GM19438 (cell line): ENCODE measurements around the gene CCHCR1.

Source experiments
- ATAC-seq: cut with Tn5 transposase; IDR thresholded peaks from one replicate; pipeline ENCODE4 v1.9.1; 2021; ENCODE audit warnings: low read depth; ENCODE audit not compliant: unreplicated experiment

Gene CCHCR1

DNA sequence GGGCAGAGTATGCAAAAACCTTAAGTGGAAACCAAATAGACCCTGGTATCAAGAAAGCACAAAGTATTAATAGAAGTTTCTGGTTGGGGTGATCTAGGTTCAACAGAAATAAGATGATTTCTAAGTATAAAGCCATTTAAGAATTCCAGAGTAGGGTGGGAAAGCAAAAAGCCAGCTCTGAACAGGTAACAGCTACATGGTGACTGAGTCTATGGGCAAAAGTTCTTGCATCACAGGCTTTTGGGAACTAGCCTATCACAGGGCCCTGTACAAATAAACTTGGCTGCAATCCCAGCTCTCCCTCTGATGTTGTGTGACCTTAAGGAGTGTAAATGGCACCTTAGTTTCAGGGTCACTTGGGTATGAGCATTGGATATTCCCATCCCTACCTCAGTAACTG, 6.3 kb upstream of the CCHCR1 start:
- no peak for ATAC-seq

DNA sequence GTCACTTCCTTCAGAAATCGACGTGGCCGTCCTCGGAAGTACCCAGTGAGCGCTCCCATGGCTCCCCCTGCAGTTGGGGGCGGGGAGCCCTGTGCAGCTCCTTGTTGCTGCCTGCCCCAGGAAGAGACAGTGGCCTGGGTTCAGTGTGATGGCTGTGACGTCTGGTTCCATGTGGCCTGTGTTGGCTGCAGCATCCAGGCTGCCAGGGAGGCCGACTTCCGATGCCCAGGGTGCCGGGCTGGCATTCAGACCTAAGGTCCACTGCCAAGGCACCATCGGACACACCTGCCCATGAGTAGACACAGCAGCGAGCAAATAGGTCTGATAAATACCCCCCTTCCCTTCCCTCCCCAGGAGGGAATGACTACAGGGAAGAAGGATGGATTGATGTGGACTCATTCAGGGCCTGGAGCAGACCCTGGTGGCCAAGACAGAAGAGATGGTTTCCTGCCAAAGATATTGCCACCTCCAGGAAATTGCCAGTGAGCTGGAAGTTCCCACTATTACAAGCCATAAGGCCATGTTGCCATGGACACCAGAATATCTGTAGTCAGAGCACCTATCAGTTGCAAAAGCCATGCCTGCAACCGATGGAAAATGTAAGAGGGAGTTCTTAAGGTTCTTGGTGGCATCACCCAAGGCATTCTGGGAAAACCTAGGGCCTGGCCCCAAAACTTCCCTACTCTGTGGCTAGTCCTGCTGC, 5.0 kb upstream of the CCHCR1 start:
- no peak for ATAC-seq

DNA sequence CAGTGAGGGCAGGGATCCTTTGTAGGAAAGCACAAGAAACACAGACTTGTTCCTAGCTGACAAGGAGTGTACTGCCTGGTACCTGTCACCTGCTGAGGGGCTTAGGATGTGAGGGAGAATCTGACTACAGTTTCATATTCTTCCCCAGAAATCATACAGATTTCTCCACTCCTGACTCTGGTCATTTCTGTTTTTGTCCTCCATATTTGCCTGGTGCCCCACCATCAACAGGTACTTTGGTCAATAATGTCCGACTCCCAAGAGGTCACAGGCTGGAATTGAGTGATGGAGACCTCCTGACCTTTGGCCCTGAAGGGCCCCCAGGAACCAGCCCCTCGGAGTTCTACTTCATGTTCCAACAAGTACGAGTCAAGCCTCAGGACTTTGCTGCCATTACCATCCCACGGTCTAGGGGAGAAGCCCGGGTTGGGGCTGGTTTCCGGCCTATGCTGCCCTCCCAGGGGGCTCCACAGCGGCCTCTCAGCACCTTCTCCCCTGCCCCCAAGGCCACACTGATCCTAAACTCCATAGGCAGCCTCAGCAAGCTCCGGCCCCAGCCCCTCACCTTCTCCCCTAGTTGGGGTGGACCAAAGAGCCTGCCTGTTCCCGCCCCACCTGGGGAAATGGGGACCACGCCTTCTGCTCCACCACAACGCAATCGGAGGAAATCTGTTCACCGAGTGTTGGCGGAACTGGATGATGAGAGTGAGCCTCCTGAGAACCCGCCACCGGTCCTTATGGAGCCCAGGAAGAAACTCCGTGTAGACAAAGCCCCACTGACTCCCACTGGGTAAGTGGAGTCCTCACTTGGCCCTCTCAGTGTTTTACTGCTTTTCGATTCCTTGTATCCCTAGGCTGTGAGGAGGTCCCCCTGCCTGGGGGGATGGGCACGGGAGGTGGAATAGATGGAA, 3.9 kb upstream of the CCHCR1 start:
- no peak for ATAC-seq

DNA sequence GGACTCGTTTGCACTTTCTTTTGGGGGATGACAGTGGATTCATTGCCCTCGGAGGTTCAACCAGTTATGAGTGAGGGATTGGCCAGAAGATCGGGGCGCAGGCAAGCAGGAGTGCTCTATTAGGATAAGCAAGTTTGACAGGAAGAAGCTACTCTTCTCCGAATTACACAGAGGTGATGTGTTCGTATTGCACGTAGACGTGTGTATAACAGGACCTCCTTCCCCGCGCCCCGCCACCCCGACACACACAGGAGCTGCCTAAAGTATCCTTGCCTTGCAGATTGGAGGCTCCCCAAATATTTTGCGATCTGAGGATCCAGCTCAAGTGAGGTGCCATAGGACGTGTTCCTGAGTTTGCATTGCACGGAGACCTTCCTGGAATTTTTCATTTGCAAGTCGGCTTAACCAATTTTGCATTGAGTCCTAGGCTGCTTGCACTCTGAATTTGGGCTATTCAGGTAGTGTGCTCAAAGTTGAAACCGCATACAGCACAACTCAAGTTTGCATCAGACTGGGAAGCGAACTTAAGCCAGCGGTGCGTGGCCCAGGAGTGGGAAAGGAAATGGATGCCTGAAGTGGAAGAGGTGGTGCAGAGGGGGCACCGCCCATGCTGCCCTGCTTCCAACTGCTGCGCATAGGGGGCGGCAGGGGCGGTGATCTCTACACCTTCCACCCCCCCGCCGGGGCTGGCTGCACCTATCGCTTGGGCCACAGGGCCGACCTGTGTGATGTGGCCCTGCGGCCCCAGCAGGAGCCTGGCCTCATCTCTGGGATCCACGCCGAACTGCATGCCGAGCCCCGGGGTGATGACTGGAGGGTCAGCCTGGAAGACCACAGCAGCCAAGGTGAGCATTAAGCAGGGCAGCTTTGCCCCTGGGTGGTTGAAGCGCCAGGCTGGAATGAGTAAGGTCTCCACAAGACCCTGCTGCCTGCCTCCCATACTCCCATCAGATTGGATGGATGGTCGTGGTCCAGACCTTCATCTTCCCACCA, 1.6 kb upstream of the CCHCR1 start:
- ATAC-seq: peak; percentile 3

DNA sequence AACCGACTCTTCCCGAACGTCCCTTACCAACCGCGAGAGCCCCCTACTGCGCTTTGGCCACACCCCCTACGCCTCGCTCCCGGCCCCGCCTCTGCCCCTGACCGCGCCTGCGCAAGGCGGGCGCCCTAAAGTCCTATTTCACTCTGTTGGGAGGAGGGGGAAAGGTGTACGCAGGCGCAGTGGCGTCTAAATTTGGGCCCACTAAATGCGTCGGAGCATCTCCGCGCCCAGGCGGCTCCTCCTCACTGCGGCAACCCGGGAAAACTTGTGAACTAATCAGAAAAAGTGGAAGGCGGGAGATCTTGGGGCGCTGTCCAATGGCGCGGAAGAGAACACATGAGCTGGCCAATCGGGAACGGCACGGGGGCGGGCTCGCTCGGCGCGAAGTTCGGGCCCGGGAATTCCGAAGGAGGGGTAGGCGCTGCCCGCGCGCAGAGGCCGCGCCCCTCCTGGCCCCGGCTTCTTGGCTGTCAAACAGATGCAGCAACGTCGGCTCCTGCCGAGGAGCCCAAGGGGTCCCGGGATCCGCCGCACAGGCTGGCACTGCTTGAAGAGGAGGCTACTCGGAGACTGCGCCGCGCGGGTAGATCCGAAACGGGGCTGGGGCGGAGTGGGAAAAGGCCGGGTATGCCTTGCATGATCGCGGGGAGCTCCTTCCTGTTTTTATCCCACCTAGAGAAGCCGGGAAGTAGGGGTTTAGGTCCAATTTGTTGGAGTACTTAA, 699 bp upstream of the CCHCR1 start, which contains the start of gene TCF19:
Gene TCF19, plus strand, starts transcription at position 450 of the 723 bp plus-strand sequence. CDS start 881 bp downstream, outside the sequence.
- ATAC-seq: peak; percentile 82

DNA sequence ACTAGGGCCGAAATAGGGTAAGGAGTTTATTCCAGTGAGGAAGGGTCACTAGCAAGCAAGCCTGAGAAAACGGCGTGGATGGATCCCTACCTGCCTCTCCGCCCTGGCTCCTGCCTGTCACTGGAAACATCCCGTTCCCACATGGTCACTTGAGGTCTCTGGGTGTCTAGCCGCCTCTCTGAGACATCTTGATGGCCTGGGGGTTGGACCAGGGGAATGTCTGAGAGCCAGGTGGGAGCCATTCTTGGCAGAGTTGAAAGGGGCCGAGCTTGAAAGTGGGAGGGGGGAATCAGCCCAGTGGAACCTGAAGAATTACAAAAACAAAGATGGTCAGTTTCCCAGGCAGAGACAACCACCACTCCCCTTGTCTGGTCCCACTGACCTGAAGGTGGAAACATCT, 961 bp downstream of the CCHCR1 start:
- ATAC-seq: no peak

DNA sequence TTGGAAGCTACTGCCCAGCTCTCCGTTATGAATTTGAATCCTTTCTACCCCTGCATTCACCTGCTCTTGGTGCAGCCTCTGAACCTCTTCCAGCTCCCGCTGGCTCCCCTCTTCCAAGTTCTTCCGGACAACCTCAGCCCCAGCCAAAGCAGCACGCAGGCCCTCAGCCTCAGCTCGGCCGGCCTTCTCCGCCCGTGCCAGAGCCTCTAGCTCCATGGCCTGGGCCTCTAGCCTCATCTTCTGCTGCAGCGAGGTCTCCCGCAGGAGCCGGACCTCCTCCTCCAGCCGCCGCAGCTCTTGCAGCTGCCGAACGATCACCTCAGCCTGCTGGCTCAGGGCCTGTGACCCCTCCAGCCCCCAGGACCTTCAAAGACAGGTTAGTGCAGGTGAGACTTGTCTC, 3.2 kb downstream of the CCHCR1 start:
- ATAC-seq: no peak

DNA sequence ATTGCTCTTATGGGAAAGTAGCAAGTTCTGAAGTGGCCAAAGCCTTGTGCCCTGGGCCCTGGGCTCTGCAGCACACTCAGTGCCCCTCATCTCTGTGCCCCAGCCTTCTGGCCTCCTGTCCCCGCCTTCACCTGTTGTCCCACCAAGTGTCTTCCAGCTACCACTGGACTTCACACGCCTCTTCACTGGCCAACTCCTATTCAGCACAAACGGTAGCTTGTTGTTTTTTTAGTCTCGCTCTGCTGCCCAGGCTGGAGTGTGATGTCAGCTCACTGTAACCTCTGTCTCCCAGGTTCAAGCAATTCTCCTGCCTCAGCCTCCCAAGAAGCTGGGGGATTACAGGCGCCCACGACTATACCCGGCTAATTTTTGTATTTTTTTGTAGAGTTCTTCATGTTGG, 4.8 kb downstream of the CCHCR1 start:
- no peak for ATAC-seq

DNA sequence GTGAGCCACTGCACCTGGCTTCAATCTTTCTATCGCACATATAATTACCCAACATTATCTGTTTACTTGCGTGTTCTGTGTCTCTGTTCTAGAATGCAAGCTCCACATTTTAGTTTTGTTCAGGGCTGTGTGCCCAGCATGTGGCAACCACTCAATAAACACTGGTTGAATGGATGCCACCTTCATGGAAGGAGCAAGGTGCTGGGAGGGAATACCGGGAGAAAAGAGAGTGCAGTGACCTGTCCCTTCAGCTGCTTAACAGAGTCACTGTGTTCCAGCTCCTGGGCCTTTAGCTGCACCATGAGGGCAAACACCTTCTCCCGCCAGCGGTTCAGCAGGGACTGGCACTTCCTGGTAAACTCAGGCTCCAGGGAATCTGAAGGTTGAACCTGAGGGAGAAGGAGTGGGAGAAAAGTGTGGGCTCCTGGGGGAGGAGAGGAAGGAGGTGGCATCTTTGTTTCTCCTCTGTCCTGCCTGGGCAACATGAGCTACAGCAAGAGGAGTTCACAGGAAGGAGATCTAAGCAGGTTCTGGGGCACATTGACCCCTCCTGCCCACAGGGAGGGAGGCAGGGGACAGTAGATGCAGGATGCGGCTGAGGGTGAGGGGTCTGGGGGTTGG, 7.7 kb downstream of the CCHCR1 start:
- ATAC-seq: no peak

DNA sequence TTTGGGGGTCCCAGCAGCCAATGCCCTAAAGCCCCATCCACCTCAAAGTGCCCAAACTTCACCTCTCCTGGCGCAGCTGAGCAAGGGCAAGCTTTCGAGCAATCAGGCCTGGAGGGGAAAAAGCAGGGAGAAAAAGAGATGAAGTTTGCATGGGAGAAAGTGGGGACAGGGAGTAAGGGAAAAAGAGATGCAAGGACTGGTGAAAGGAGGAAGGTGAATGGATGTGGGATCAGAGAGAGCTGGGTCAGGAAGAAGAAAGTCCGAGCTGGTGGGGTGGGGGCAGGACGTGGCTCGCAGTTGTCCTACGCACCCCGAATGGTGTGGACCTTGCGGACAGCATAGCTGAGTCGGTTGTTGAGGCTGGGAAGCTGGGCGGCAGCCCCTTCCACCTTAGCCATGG, 12.2 kb downstream of the CCHCR1 start:
- no peak for ATAC-seq

DNA sequence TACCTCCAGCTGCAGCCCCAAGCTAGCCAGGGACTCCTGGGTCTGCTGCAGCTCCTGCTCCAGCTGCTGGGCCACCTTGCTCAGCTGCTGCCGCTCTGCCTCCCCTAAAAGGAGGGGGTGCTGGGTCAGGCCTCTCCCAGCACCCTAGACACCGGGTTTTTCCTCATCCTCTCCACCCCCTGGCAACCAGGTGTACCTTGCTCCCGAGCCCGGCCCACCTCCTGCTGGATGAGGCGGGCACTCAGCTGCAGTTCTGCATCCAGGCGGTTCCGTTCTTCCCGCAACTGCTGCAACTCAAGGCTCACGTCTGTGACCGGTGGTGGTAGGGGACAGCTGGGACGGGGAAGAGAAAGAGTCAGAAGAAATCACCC, 12.6 kb downstream of the CCHCR1 start:
- no peak for ATAC-seq

DNA sequence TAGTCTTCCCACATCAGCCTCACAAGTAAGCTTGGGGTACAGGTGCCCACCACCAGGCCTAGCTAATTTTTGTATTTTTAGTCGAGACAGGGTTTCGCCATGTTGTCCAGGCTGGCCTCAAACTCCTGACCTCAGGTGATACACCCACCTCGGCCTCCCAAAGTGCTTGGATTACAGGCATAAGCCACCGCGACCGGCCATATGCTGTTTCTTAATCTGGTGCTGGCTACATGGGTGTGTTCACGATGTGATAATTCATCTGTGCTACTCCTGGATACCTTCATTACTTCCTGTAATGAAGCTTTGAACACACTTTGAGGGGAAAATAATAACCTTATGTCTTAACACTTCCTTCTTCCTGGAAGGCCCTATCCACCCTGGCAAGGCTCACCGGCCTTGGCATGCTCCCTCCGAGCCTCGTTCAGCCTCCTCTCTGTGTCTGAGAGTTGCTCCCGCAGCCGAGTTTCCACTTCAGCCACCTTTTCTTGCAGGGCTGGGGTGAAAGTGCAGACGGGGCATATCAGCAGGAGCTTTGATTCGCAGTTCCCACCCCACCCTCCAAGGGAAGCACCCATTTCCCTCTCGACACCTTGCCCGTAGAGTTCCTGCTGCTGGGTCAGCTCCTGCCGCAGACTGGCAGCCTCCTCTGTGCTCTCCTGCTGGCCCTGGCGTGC, 13.2 kb downstream of the CCHCR1 start:
- ATAC-seq: no peak

DNA sequence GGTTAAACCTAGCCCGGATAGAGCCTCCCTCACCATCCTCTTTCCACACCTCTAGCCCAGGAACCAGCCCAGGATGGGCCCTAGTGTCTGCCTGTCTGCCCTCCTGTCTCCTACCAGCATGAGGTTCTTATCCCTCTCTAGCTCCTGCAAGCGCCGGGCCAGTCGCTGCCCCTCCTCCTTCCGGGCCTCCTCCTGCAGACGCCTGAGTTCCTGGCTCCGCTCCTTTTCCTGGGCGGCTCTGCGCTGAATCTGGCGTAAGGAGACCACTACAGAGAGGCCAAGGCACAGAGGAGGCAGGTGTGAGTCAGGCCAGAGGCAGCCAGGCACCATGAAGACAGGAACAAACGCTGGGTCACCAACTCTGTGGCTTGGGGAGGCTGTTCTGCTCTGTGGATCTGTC, 14.5 kb downstream of the CCHCR1 start:
- no peak for ATAC-seq

DNA sequence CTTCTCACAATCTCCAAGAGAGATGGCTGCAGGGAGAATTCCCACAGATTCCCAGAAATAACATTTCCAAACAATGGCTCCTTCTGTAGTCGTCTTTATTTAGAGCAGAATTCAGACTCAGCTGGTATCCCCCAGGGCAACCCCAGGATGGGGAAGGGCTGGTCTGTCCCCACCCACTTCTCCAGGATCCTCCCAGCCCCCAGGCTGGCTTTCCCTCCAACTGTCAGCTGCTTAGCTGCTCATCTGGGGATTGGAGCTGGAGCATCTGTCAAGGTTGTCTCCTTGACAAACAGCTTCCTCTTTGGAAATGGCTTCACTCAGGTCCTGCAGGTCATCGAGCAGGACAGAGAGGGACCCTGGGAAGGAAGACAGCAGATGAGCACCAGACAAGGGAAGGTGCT, 15.2 kb downstream of the CCHCR1 start:
- ATAC-seq: no peak

DNA sequence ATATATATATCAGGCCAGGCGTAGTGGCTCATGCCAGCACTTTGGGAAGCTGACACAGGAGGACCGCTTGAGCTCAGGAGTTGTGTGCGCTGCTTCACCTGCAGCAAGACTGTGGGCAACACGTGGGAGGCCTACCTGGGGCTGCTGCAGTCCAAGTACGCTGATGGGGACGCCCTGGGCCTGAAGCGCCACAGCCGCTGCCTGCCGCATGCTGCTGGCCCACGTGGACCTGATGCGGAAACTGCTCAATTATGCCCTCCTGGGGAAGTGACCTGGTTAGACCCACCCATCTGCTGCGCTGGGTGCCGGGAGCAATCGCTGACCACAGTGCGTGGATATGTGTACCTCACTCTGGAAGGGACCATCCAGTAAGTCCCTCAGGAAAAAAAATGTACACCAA, 17.0 kb downstream of the CCHCR1 start:
- no peak for ATAC-seq

DNA sequence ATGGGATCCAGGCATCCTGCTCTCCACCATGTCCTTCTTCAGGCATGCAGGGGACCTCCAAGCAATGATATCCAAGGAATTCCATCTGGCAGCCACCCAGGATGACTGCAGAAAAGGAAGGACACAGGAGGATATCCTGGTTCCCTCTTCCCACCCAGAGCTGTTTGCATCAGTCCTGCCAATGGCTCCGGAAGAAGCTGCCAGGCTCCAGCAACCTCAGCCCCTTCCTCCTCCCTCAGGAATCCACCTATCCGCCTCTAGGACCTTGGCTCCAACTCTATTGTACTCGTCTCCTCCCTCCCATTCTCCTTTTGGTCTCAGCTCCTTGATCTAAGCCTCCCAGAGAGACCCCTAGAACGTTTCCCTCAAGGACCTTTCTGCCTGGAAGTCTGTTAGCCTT, 18.0 kb downstream of the CCHCR1 start:
- ATAC-seq: no peak

DNA sequence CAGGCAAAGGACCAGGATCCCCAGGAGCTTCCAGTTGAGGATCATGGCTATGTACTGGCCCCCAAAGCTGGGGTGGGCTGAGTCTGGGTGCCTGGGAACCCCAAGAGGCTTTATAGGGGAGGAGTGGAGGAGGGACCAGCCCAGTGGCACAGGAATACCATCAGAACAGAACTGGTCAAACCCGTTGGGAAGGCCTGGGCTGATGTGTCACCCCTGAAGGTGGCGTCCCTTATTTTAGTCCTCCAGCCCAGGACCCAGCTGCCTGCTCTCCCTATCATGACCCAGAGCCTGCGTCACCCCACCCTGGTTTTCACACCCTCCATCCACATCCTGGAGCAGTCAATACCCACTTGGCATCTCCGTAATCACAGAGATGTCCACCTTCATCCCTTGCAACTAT, 18.6 kb downstream of the CCHCR1 start, which contains the start of gene PSORS1C2:
Gene PSORS1C2, minus strand, starts transcription at position 85 of the 400 bp plus-strand sequence. Its CDS starts 40 bp downstream, at position 45.
- no peak for ATAC-seq

DNA sequence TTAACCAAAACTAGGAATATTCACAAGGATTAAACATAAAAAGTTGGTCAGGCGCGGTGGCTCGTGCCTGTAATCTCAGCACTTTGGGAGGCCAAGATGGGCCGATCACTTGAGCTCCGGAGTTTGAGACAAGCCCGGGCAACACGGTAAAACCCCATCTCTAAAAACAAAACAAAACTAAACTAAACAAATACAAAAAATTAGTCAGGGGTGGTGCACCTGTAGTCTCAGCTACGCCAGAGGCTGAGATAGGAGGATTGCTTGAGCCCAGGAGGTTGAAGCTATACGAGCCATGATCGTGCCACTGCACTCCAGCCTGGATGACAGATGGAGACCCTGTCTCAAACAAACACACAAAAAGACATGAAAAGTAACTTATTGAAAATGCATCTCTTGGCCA, 21.9 kb downstream of the CCHCR1 start:
- no peak for ATAC-seq

DNA sequence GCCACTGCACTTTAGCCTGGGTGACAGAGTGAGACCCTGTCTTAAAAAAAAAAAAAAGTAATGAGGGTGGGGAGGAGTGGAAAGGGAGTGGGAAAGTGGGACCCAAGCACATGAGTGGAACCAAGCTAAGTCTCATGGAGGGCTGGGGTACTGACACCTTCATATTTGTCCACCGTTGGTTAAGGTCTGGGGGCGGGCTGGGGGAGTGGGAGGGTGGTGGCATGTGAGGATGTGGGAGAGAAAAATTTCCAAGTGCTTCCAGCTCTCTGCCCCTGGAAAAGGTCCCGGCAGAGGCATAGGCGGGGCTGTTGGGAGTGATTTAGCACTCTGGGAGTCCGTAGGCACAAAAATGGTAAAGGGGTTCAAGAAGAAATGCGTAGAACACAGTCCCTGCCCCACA, 24.8 kb downstream of the CCHCR1 start:
- no peak for ATAC-seq
